Trophoblast cell (in vitro differentiated cells and primary cell): Measurements from ENCODE around the gene RRH.
"Not testable (repeated sequence)": the region's sequence is repeated elsewhere in the genome, so short reads cannot be mapped to it uniquely, and the experiment has no call there.

Experiments
- DNase-seq, 2 donors: peaks; one replicate each; pipeline ENCODE4 v3.0.0-alpha.2; 2016
- H2AFZ ChIP-seq: 2 replicates; pipeline ENCODE4 v1.6.1; 2013; ENCODE audit warnings: low read length, moderate library complexity, mild to moderate bottlenecking; ENCODE audit not compliant: insufficient read depth, poor library complexity
- H2AK5ac ChIP-seq: 2 replicates; pipeline ENCODE4 v1.6.1; 2013; ENCODE audit warnings: mild to moderate bottlenecking, low read length
- H2BK120ac ChIP-seq: 2 replicates; pipeline ENCODE4 v1.6.1; 2013; ENCODE audit warnings: low read length, mild to moderate bottlenecking, moderate library complexity; ENCODE audit not compliant: insufficient read depth, poor library complexity
- H2BK12ac ChIP-seq: 2 replicates; pipeline ENCODE4 v1.6.1; 2013; ENCODE audit warnings: mild to moderate bottlenecking, low read length, moderate library complexity
- H2BK5ac ChIP-seq: 2 replicates; pipeline ENCODE4 v1.6.1; 2013; ENCODE audit warnings: low read length, low read depth, moderate library complexity, mild to moderate bottlenecking; ENCODE audit not compliant: poor library complexity
- H3K14ac ChIP-seq: 2 replicates; pipeline ENCODE4 v1.6.1; 2013; ENCODE audit warnings: mild to moderate bottlenecking, low read length
- H3K18ac ChIP-seq: 2 replicates; pipeline ENCODE4 v1.6.1; 2013; ENCODE audit warnings: mild to moderate bottlenecking, low read length
- H3K23ac ChIP-seq: 2 replicates; pipeline ENCODE4 v1.6.1; 2013; ENCODE audit warnings: low read length
- H3K27ac ChIP-seq: 2 replicates; pipeline ENCODE4 v1.5.1; 2013; ENCODE audit warnings: low read depth, mild to moderate bottlenecking, inconsistent platforms, low read length, moderate library complexity
- H3K27me3 ChIP-seq: 2 replicates; pipeline ENCODE4 v1.6.1; 2013; ENCODE audit warnings: inconsistent platforms, mild to moderate bottlenecking, low read length, moderate library complexity; ENCODE audit not compliant: insufficient read depth
- H3K36me3 ChIP-seq, 2 experiments: 1 replicate in 1 of 2; 2 replicates in 1 of 2; pipeline ENCODE4 v1.6.1; 2013; ENCODE audit warnings: low read length in 2 of 2, mild to moderate bottlenecking in 2 of 2, moderate library complexity in 1 of 2; ENCODE audit not compliant: insufficient read depth in 2 of 2, control insufficient read depth in 1 of 2
- H3K4ac ChIP-seq: 2 replicates; pipeline ENCODE4 v1.6.1; 2013; ENCODE audit warnings: low read depth, mild to moderate bottlenecking, low read length, moderate library complexity
- H3K4me1 ChIP-seq, 2 experiments: 1 replicate in 1 of 2; 2 replicates in 1 of 2; pipeline ENCODE4 v1.6.1; 2013; ENCODE audit warnings: low read length in 2 of 2, mild to moderate bottlenecking in 2 of 2, moderate library complexity in 1 of 2; ENCODE audit not compliant: insufficient read depth in 2 of 2, control insufficient read depth in 1 of 2
- H3K4me2 ChIP-seq: 2 replicates; pipeline ENCODE4 v1.6.1; 2013; ENCODE audit warnings: inconsistent platforms, mild to moderate bottlenecking, low read length, moderate library complexity
- H3K4me3 ChIP-seq: 2 replicates; pipeline ENCODE4 v1.5.1; 2013; ENCODE audit warnings: mild to moderate bottlenecking, low read depth, low read length, inconsistent platforms
- H3K79me1 ChIP-seq: one replicate; pipeline ENCODE4 v1.6.1; 2013; ENCODE audit warnings: low read length
- H3K79me2 ChIP-seq: 2 replicates; pipeline ENCODE4 v1.6.1; 2013; ENCODE audit warnings: low read length, mild to moderate bottlenecking; ENCODE audit not compliant: control insufficient read depth, insufficient read depth, poor library complexity
- H3K9ac ChIP-seq: 2 replicates; pipeline ENCODE4 v1.6.1; 2013; ENCODE audit warnings: mild to moderate bottlenecking, low read length
- H3K9me3 ChIP-seq: 2 replicates; pipeline ENCODE4 v1.6.1; 2013; ENCODE audit warnings: low read depth, mild to moderate bottlenecking, control low read depth, inconsistent platforms, low read length; ENCODE audit not compliant: insufficient read depth
- H4K12ac ChIP-seq: 2 replicates; pipeline ENCODE4 v1.6.1; 2013; ENCODE audit warnings: low read depth, mild to moderate bottlenecking, low read length, moderate library complexity
- H4K8ac ChIP-seq: 2 replicates; pipeline ENCODE4 v1.6.1; 2013; ENCODE audit warnings: low read depth, mild to moderate bottlenecking, low read length, moderate library complexity
- H4K91ac ChIP-seq: one replicate; pipeline ENCODE4 v1.6.1; 2013; ENCODE audit warnings: low read depth, mild to moderate bottlenecking, low read length, moderate library complexity
- WGBS: extraction: QIAGEN DNeasy Blood & Tissue Kit; methylation state at CpG from one replicate; pipeline ENCODE4 v1.1.7; 2013; ENCODE audit warnings: missing lambda C conversion rate; ENCODE audit not compliant: insufficient read length, insufficient coverage; ENCODE audit errors: extremely low coverage; 5-methylcytosine and 5-hydroxymethylcytosine counted together

RRH gene

DNA sequence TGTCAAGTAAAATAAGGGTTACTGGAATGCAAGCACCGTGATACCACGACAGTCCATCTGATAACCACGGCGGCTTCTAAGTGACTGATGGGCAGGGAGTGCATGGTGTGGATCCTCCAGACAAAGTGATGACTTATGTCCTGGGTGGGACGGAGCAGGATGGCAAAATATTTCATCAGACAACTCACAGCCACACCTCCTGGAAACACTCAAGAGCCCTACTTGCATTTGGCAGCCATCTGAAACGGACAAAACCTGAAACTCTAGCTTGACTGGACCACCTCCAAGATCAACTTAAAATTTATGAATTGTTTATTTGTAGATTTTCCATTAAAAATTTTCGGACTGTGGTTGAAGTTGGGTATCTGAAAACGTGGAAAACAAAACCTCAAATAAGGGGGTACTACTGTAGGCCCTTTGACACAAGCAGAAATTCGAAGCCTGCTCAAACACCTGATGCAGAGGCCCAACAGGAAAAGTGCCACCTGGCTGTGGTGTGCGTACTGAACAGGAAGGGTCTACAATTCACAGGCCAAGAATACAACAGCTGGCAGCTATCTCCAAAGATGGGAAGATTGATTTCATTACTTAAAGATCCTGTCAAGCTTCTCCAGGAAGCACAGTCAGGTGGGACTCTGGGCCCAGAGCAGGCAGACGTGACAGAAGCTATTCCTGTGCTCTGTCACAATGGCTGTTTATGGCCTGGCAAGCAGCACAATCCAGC is 46.2 kb downstream of the RRH start:
- no peak overlapping the region for H3K27ac ChIP-seq
- H4K12ac ChIP-seq, result no peak overlapping the region
- no peak overlapping the region for H3K14ac ChIP-seq
- H4K91ac ChIP-seq, result no peak overlapping the region
- peaks cover 4% of the 10 kb centered on the region for H3K9me3 ChIP-seq
- no peaks in the 10 kb centered on the region for H3K27me3 ChIP-seq
- H3K36me3 ChIP-seq, result no peaks in the 10 kb centered on the region
- H2BK5ac ChIP-seq, result no peak overlapping the region
- H3K9ac ChIP-seq, result no peak overlapping the region
- H3K4me3 ChIP-seq, result no peak overlapping the region
- WGBS, result no CpG with 5 or more reads among the region's 11 CpGs
- no peak overlapping the region for H3K18ac ChIP-seq
- no peaks in the 10 kb centered on the region for H3K79me2 ChIP-seq
- peak in 1 of 2 donors; percentile 2 for DNase-seq
- peaks cover 0 to under 1% of the 10 kb centered on the region in 2 experiments for H3K4me1 ChIP-seq
- H2BK120ac ChIP-seq, result no peak overlapping the region
- H3K4ac ChIP-seq, result no peak overlapping the region
- no peak overlapping the region for H3K23ac ChIP-seq
- no peak overlapping the region for H2AFZ ChIP-seq
- no peak overlapping the region for H3K4me2 ChIP-seq
- no peaks in the 10 kb centered on the region for H3K79me1 ChIP-seq
- H4K8ac ChIP-seq, result no peak overlapping the region
- H2AK5ac ChIP-seq, result no peak overlapping the region
- no peak overlapping the region for H2BK12ac ChIP-seq

DNA sequence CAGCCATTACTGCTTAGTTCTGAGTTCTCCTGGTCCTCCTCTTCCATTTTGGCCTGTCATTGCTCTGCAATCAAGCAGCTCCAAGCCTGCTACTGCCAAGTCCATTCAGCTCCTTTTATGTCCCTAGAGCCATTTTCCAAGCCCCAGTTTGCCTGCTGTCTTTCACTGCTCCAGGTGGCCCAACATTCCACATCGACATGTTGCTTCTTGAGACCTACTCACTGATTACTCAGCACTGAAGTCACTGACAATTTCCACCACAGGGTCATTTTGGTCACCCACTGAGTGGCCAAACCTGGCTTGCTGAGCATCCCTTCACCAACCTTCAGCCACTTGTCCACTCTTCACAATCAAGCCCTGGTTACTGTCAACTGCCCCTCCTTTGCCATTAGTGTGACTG is 47.3 kb downstream of the RRH start:
- Histone ChIP-seq H3K79me2 (no peaks in the 10 kb centered on the region), H3K4ac (no peak overlapping the region), H3K9me3 (peaks cover 4% of the 10 kb centered on the region), H2AFZ (no peak overlapping the region), H3K27me3 (no peaks in the 10 kb centered on the region), H2BK5ac (no peak overlapping the region), H4K8ac (no peak overlapping the region), H3K14ac (no peak overlapping the region), H3K27ac (no peak overlapping the region), H3K18ac (no peak overlapping the region), H3K4me3 (no peak overlapping the region), H3K79me1 (peaks cover 2% of the 10 kb centered on the region), H4K12ac (no peak overlapping the region), H3K4me2 (no peak overlapping the region), H3K23ac (no peak overlapping the region), H2AK5ac (no peak overlapping the region), H3K36me3 (no peaks in the 10 kb centered on the region), H2BK12ac (no peak overlapping the region), H3K9ac (no peak overlapping the region), H3K4me1 (peaks cover 9 to 10% of the 10 kb centered on the region in 2 experiments), H4K91ac (no peak overlapping the region), H2BK120ac (no peak overlapping the region)
- DNase-seq, result no peak
- no CpG with 5 or more reads among the region's 1 CpG for WGBS

DNA sequence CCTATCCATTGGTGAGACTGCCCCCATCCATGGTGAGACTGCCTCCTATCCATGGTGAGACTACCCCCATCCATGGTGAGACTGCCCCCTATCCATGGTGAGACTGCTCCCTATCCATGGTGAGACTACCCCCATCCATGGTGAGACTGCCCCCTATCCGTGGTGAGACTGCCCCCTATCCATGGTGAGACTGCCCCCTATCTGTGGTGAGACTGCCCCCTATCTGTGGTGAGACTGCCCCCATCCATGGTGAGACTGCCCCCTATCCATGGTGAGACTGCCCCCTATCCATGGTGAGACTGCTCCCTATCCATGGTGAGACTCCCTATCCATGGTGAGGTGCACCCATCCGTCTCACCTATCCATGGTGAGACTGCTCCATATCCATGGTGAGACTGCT is 47.8 kb downstream of the RRH start:
- H3K18ac ChIP-seq, H3K14ac ChIP-seq, H4K12ac ChIP-seq, H3K9me3 ChIP-seq, H3K79me2 ChIP-seq, H2AFZ ChIP-seq, H3K4ac ChIP-seq, H2AK5ac ChIP-seq, DNase-seq, H3K79me1 ChIP-seq, H3K27ac ChIP-seq, H2BK12ac ChIP-seq, H3K4me2 ChIP-seq, H3K4me3 ChIP-seq, H2BK5ac ChIP-seq, H3K9ac ChIP-seq, H3K36me3 ChIP-seq, H2BK120ac ChIP-seq, H3K27me3 ChIP-seq, H4K91ac ChIP-seq, H3K23ac ChIP-seq, H4K8ac ChIP-seq: not testable (repeated sequence)
- no CpG with 5 or more reads among the region's 2 CpGs for WGBS
- peaks cover 10 to 13% of the 10 kb centered on the region in 2 experiments for H3K4me1 ChIP-seq

- H3K4me1 ChIP-seq, result peaks cover 10 to 13% of the 10 kb centered on the region in 2 experiments
- H3K36me3 ChIP-seq, result no peaks in the 10 kb centered on the region
- H2AFZ ChIP-seq, result no peak overlapping the region
- H3K23ac ChIP-seq, result no peak overlapping the region
- H2AK5ac ChIP-seq, result no peak overlapping the region
- peaks cover 4% of the 10 kb centered on the region for H3K9me3 ChIP-seq
- H2BK120ac ChIP-seq, result no peak overlapping the region
- no peak overlapping the region for H4K91ac ChIP-seq
- no peak overlapping the region for H3K4ac ChIP-seq
- H3K79me1 ChIP-seq, result peaks cover 2% of the 10 kb centered on the region
- H2BK5ac ChIP-seq, result no peak overlapping the region
- H3K79me2 ChIP-seq, result no peaks in the 10 kb centered on the region
- H3K4me3 ChIP-seq, result no peak overlapping the region
- H2BK12ac ChIP-seq, result no peak overlapping the region
- no peak overlapping the region for H3K18ac ChIP-seq
- H4K8ac ChIP-seq, result no peak overlapping the region
- no peak overlapping the region for H4K12ac ChIP-seq
- H3K14ac ChIP-seq, result no peak overlapping the region
- DNase-seq, result no peak
- H3K4me2 ChIP-seq, result no peak overlapping the region
- no peak overlapping the region for H3K9ac ChIP-seq
- no peak overlapping the region for H3K27ac ChIP-seq
- H3K27me3 ChIP-seq, result no peaks in the 10 kb centered on the region
- no CpG with 5 or more reads among the region's 2 CpGs for WGBS
These were observed 49.0 kb downstream of the RRH start for GRCh38 chr4:109876634-109877265.
